Left ventricle myocardium inferior (tissue), 1 donor: Measurements from ENCODE around the gene HSD17B8. TPM values are rescaled to one million over a fixed set of nuclear protein-coding genes. Genes with fewer than 3 reads are reported as not detected.

Source experiments
- DNase-seq: peaks from one replicate; pipeline ENCODE4 v3.0.0-alpha.2; 2020
- H3K27ac ChIP-seq: fragments of 200-600 bp; replicated peaks from 2 replicates; pipeline ENCODE4 v1.8.0; 2021
- H3K27me3 ChIP-seq: fragments of 200-600 bp; 2 replicates; pipeline ENCODE4 v1.8.0; 2021; ENCODE audit warnings: low read depth
- H3K36me3 ChIP-seq: fragments of 200-600 bp; 2 replicates; pipeline ENCODE4 v1.8.0; 2021
- H3K4me1 ChIP-seq: fragments of 200-600 bp; 2 replicates; pipeline ENCODE4 v1.8.0; 2021
- H3K4me3 ChIP-seq: fragments of 200-600 bp; 2 replicates; pipeline ENCODE4 v1.8.0; 2021; ENCODE audit warnings: mild to moderate bottlenecking, moderate library complexity
- H3K9me3 ChIP-seq: fragments of 200-600 bp; replicated peaks from 2 replicates; pipeline ENCODE4 v1.8.0; 2021
- intact Hi-C: fragments of 100-400 bp; cut with micrococcal nuclease; formaldehyde crosslinking; loops from one replicate; pipeline ENCODE4 v1.11.0; 2022
- total RNA-seq: library from RNA; stranded (reverse); fragmentation: NEBNext Ultra II Directional; extraction: Animal tissue kit (Norgen Biotek cat#: 25700); gene quantifications from one replicate; pipeline ENCODE4 v1.2.1, GENCODE V29; 2021
- TF ChIP-seq, protein P1 (sequence below): fragments of 200-600 bp; IDR thresholded peaks from 2 replicates; pipeline ENCODE4 v1.8.0; 2021; ENCODE audit warnings: antibody characterized with exemption, mild to moderate bottlenecking, borderline replicate concordance
- donor health status: DM: no; HTN: yes; CAD: no; lungs with severe emphysema.

HSD17B8 gene
- total RNA-seq, 1 donor from 2014 or later = 18.2 TPM

DNA sequence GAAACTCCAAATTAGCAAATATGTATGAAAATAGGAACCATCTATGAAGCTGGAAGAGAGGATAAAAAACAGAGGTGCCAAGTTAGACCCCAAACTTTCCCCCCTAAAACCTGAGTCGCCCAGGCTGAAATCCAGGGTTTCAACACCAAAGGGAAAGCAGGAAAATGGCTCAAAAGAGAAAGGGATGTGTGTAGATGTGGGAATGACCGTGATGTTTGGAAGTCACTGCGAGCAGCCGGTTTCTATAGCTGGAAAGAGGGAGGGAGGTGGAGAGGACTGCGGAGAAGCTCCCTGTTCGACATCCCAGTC is 8.4 kb downstream of the HSD17B8 start:
- Histone ChIP-seq H3K27ac (peak overlapping the region; percentile 68), H3K4me3 (peak overlapping the region; percentile 75), H3K36me3 (peaks cover 23% of the 10 kb centered on the region), H3K27me3 (no peaks in the 10 kb centered on the region), H3K9me3 (no peaks in the 10 kb centered on the region), H3K4me1 (peaks cover 36% of the 10 kb centered on the region)
- no peak for DNase-seq
- intact Hi-C loops = no loop called here
- TF ChIP-seq, protein P1, sequence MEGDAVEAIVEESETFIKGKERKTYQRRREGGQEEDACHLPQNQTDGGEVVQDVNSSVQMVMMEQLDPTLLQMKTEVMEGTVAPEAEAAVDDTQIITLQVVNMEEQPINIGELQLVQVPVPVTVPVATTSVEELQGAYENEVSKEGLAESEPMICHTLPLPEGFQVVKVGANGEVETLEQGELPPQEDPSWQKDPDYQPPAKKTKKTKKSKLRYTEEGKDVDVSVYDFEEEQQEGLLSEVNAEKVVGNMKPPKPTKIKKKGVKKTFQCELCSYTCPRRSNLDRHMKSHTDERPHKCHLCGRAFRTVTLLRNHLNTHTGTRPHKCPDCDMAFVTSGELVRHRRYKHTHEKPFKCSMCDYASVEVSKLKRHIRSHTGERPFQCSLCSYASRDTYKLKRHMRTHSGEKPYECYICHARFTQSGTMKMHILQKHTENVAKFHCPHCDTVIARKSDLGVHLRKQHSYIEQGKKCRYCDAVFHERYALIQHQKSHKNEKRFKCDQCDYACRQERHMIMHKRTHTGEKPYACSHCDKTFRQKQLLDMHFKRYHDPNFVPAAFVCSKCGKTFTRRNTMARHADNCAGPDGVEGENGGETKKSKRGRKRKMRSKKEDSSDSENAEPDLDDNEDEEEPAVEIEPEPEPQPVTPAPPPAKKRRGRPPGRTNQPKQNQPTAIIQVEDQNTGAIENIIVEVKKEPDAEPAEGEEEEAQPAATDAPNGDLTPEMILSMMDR = no peak

DNA sequence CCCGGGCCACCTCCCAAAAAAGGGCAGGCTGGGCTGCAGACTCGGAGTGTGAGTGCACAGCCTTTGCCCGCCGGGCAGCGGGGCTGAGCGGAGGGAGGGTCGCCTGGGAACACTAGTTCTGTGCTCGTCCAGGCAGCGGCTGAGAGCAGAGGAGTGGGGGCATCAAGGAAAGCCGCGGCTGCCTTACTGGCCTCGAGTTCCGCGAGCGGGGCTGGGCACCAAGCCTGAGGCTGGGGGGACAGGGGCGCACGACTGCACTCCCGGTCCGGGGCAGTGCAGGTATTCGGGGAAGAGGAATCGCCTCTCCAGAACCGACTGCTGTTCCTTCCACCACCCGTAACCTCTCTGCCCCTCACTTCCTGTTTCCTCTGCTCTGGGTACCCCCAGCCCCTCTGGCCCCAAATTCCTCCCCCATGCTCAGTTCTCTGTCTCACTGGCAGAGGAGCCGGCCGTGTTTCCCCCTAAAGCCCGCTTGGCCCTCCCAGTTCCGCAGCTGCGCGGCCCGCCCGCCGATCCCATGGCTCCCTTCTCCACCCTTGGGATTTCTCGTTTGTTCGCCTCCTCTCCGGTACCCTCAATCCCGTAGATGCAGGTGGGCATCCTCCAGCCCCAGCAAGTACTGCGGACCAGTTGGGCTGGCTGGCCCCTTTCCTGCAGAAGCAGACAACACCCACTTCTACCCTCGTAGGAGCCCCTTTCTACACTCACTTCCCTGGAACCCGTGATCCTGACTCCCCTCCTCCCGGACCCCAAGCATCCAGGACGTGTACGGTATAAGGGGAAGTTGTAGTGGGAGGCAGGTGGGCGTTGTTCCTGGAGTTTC is 8.9 kb downstream of the HSD17B8 start:
- no peak for DNase-seq
- H3K27me3 ChIP-seq = no peaks in the 10 kb centered on the region
- H3K4me1 ChIP-seq = peaks cover 31% of the 10 kb centered on the region
- TF ChIP-seq, protein P1 = no peak
- H3K9me3 ChIP-seq = no peaks in the 10 kb centered on the region
- intact Hi-C loops = no loop called here
- H3K36me3 ChIP-seq = peaks cover 23% of the 10 kb centered on the region
- H3K4me3 ChIP-seq = peak overlapping the region; percentile 75
- H3K27ac ChIP-seq = peak overlapping the region; percentile 68

DNA sequence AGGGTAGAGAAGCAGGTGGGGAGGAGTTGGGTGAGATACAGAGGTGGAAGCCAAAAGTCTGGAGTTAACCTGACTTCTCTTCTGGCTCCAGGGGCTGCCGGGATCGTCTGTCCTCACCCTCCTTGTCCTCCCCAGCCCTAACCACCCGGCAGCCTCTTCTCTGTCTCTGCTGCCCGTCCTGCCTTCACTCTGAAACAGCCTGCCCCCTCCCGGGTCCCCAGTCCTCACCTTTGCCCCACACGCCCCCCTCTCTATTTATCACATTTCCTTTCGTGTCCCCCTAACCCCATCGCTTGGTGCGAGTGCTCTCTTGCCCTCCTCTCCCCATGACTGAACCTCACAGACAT is 9.5 kb downstream of the HSD17B8 start:
- TF ChIP-seq, protein P1 = no peak
- Histone ChIP-seq H3K9me3 (no peaks in the 10 kb centered on the region), H3K27ac (peak overlapping the region; percentile 68), H3K4me3 (peak overlapping the region; percentile 75), H3K27me3 (peaks cover 3% of the 10 kb centered on the region), H3K4me1 (peaks cover 25% of the 10 kb centered on the region), H3K36me3 (peaks cover 23% of the 10 kb centered on the region)
- intact Hi-C loops = no loop called here
- no peak for DNase-seq

DNA sequence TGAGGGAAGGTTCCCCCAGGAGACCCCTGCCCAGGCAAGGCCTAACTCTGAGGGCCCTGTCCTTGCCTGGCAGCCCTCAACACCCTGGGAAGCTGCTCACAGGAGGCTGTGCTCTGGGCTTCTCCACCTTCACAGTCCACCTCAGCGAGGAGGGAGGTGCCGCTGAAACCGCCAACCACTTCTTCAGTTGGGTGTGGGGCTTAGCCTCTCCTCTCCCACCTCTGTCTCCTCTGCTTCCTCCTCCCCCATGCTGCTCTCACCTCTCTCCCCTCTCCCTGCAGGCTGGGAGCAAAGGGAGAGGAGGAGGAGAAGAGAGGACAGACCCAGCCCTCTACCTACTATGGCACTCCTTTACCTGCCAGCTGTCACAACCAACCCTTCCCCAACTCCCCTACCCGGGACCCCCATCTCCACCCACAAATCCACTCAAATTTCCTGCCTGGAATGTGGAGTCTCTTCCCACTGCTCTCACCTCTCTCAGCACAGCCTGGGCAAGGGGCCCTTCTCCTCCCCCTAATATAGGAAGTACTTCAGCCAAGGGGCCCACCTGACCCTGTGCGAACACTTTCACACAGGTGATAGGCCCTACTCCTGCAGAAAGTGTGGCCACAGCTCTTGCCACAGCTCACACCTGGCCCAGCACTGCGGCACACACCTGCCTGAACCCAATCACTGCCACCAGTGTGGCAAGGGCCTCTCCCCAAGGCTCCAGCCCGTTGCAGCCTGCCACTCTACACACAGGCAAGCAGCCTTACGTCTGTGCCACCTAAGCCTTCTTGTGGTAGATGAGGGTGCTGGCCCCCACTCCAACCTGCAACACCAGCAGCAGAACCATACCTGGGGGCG is 11.0 kb downstream of the HSD17B8 start:
- DNase-seq = no peak
- H3K4me3 ChIP-seq = no peak overlapping the region
- intact Hi-C loops = no loop called here
- H3K36me3 ChIP-seq = peaks cover 14% of the 10 kb centered on the region
- H3K27me3 ChIP-seq = peaks cover 14% of the 10 kb centered on the region
- H3K27ac ChIP-seq = no peak overlapping the region
- H3K9me3 ChIP-seq = no peaks in the 10 kb centered on the region
- TF ChIP-seq, protein P1 = no peak
- H3K4me1 ChIP-seq = peaks cover 21% of the 10 kb centered on the region

DNA sequence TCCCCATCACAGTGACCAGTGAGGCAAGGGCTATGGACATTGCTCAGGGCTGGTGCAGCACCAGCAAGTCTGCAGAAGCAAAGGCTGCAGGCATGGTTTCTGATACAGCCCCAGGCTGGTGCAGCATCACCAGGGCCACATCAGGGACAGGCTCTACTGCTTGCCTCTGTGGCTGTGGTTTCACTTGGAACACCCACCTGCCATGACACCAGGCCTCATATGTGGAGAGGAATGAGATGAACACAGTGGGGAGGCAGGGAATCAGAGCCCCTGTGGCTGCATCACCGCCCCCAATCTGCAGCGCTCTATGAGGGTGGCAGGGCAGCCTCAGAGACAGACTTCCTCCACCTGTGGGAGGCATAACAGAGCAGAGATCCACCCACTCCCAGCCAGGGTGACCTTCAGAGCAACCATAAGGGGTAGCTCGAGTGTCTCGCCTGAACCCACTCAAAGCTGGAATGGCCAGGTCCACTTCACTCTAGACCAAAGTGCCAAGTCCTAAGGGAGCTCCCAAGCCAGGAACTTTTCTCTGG is 11.7 kb downstream of the HSD17B8 start:
- Histone ChIP-seq H3K27ac (no peak overlapping the region), H3K4me3 (no peak overlapping the region), H3K36me3 (peaks cover 9% of the 10 kb centered on the region), H3K9me3 (no peaks in the 10 kb centered on the region), H3K27me3 (peaks cover 18% of the 10 kb centered on the region), H3K4me1 (peaks cover 21% of the 10 kb centered on the region)
- intact Hi-C loops = no loop called here
- no peak for DNase-seq
- TF ChIP-seq, protein P1 = no peak
